Uterus (tissue), 2 donors: ENCODE measurements around the gene KRT86.

Experiments
- POLR2A ChIP-seq, 2 donors: fragments of 450-650 bp; IDR thresholded peaks; one replicate each; pipeline ENCODE4 v1.6.1; 2016; ENCODE audit warnings: antibody characterized with exemption in 2 of 2, mild to moderate bottlenecking in 1 of 2, moderate library complexity in 1 of 2
- TF ChIP-seq, protein P1 (sequence below), 4 experiments: fragments of 200-600 bp in 2 of 4; fragments of 450-650 bp in 2 of 4; sonication (generic) in 2 of 4; IDR thresholded peaks; one replicate each; pipeline ENCODE4 v1.5.1; 2016 to 2019; ENCODE audit warnings: antibody characterized with exemption in 4 of 4, mild to moderate bottlenecking in 2 of 4, moderate library complexity in 1 of 4

- TF ChIP-seq, protein P1, sequence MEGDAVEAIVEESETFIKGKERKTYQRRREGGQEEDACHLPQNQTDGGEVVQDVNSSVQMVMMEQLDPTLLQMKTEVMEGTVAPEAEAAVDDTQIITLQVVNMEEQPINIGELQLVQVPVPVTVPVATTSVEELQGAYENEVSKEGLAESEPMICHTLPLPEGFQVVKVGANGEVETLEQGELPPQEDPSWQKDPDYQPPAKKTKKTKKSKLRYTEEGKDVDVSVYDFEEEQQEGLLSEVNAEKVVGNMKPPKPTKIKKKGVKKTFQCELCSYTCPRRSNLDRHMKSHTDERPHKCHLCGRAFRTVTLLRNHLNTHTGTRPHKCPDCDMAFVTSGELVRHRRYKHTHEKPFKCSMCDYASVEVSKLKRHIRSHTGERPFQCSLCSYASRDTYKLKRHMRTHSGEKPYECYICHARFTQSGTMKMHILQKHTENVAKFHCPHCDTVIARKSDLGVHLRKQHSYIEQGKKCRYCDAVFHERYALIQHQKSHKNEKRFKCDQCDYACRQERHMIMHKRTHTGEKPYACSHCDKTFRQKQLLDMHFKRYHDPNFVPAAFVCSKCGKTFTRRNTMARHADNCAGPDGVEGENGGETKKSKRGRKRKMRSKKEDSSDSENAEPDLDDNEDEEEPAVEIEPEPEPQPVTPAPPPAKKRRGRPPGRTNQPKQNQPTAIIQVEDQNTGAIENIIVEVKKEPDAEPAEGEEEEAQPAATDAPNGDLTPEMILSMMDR (IDR thresholded peaks at IDR 0.05), result no peak
- TF ChIP-seq POLR2A (IDR thresholded peaks at IDR 0.05), result no peak
These were observed 58.9 kb downstream of the KRT86 start for GRCh38 chr12:52333321-52333720.
